GM12891 (cell line): ENCODE measurements around the gene DR1.

Source experiments
- PAX5 ChIP-seq: IDR thresholded peaks from 2 replicates; pipeline ENCODE4 v1.6.1; 2011; ENCODE audit warnings: low read length, moderate library complexity, mild to moderate bottlenecking; ENCODE audit not compliant: insufficient read depth, severe bottlenecking
- POLR2A ChIP-seq: IDR thresholded peaks from 2 replicates; pipeline ENCODE4 v1.6.1; 2011; ENCODE audit warnings: low read depth, low read length, control low read depth
- POLR2AphosphoS5 ChIP-seq: IDR thresholded peaks from 2 replicates; pipeline ENCODE4 v1.6.1; 2011; ENCODE audit warnings: low read depth, low read length, control low read depth
- SPI1 ChIP-seq: IDR thresholded peaks from 2 replicates; pipeline ENCODE4 v1.6.1; 2011; ENCODE audit warnings: low read depth, low read length, control low read depth
- TAF1 ChIP-seq: IDR thresholded peaks from 2 replicates; pipeline ENCODE4 v1.6.1; 2011; ENCODE audit warnings: low read depth, low read length, control low read depth

DNA sequence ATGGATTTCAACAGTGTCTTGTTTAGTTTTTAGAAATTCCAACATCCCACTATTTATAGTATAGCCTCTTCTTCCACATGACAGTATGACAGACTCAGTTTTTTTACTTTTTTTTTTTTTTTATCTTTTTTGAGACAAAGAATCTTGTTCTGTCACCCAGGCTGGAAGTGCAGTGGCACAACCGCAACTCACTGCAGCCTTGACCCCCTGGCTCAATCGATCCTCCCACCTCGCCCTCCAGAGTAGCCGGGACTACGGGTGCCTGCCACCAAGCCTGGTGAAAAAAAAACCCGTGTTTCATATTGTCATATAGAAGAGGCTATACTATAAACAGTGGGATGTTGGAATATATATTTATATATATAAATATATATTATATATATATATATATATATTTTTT, 1.2 kb upstream of the DR1 start:
- TF ChIP-seq POLR2A = no peak
- no peak for TF ChIP-seq TAF1
- no peak for TF ChIP-seq POLR2AphosphoS5
- TF ChIP-seq SPI1 = no peak
- TF ChIP-seq PAX5 = no peak
